HepG2 (cell line): ENCODE data around the gene PHF5A. TPM values are rescaled to one million over a fixed set of nuclear protein-coding genes. Genes with fewer than 3 reads are reported as not detected.

Experiments used
- AGO1 ChIP-seq: fragments of 200-400 bp; formaldehyde crosslinking; IDR thresholded peaks from 2 replicates; pipeline ENCODE4 v1.6.1; 2017; ENCODE audit warnings: mild to moderate bottlenecking, low read depth, low read length, moderate library complexity; ENCODE audit not compliant: poor library complexity, severe bottlenecking
- HCFC1 ChIP-seq: fragments of 150-350 bp; IDR thresholded peaks from 2 replicates; pipeline ENCODE4 v1.6.1; 2014; ENCODE audit warnings: low read depth, low read length
- HDAC2 ChIP-seq: sonication (generic); formaldehyde crosslinking; IDR thresholded peaks from 2 replicates; pipeline ENCODE4 v1.4.0; 2020; ENCODE audit warnings: missing genetic modification reagents
- HNF4G ChIP-seq, 2 experiments: sonication (generic) in 1 of 2; formaldehyde crosslinking in 1 of 2; IDR thresholded peaks; 2 replicates each; pipeline versions ENCODE4 v1.4.0 to v1.6.1; 2011 to 2020; ENCODE audit warnings: borderline replicate concordance in 2 of 2, low read depth in 2 of 2, mild to moderate bottlenecking in 2 of 2, low read length in 1 of 2, missing genetic modification reagents in 1 of 2, moderate library complexity in 1 of 2
- HNRNPLL ChIP-seq: fragments of 200-400 bp; formaldehyde crosslinking; IDR thresholded peaks from 2 replicates; pipeline ENCODE4 v1.6.1; 2017; ENCODE audit warnings: mild to moderate bottlenecking, low read depth, low read length; ENCODE audit not compliant: poor library complexity, severe bottlenecking
- KLF11 ChIP-seq: IDR thresholded peaks from 2 replicates; pipeline ENCODE4 v1.6.1; 2016; ENCODE audit warnings: missing compliant biosample characterization
- KLF16 ChIP-seq, 2 experiments: sonication (generic) in 1 of 2; formaldehyde crosslinking in 1 of 2; IDR thresholded peaks; 2 replicates each; pipeline versions ENCODE4 v1.6.1 to v1.8.0; 2016 to 2023; ENCODE audit warnings: missing genetic modification reagents in 2 of 2, missing compliant biosample characterization in 1 of 2
- MED8 ChIP-seq: sonication (generic); formaldehyde crosslinking; IDR thresholded peaks from 2 replicates; pipeline ENCODE4 v1.8.1; 2023; ENCODE audit warnings: mild to moderate bottlenecking, missing genetic modification reagents; ENCODE audit not compliant: insufficient replicate concordance
- MEF2D ChIP-seq: sonication (generic); formaldehyde crosslinking; IDR thresholded peaks from 2 replicates; pipeline ENCODE4 v1.5.1; 2020; ENCODE audit warnings: mild to moderate bottlenecking, missing genetic modification reagents
- NFE2L1 ChIP-seq: sonication (generic); formaldehyde crosslinking; IDR thresholded peaks from 2 replicates; pipeline ENCODE4 v1.4.0; 2020; ENCODE audit warnings: missing genetic modification reagents, mild to moderate bottlenecking, borderline replicate concordance
- PBX2 ChIP-seq: IDR thresholded peaks from 2 replicates; pipeline ENCODE4 v1.6.1; 2016; ENCODE audit warnings: control low read depth
- PCBP2 ChIP-seq: fragments of 200-400 bp; formaldehyde crosslinking; optimal IDR thresholded peaks from 2 replicates; pipeline ENCODE3; 2018; ENCODE audit warnings: low read length, low read depth; ENCODE audit not compliant: poor library complexity, severe bottlenecking
- PREB ChIP-seq: sonication (generic); formaldehyde crosslinking; IDR thresholded peaks from 2 replicates; pipeline ENCODE4 v1.4.0; 2020; ENCODE audit warnings: missing genetic modification reagents
- RFX3 ChIP-seq: IDR thresholded peaks from 2 replicates; pipeline ENCODE4 v1.6.1; 2016; ENCODE audit warnings: missing biosample characterization, missing genetic modification reagents
- SRSF1 ChIP-seq: fragments of 200-400 bp; formaldehyde crosslinking; optimal IDR thresholded peaks from 2 replicates; pipeline ENCODE3; 2017; ENCODE audit warnings: mild to moderate bottlenecking, low read depth, low read length, moderate library complexity
- TGIF2 ChIP-seq: IDR thresholded peaks from 2 replicates; pipeline ENCODE4 v1.6.1; 2016; ENCODE audit warnings: control low read depth, missing compliant biosample characterization
- THRA ChIP-seq: sonication (generic); formaldehyde crosslinking; IDR thresholded peaks from 2 replicates; pipeline ENCODE4 v1.4.0; 2020; ENCODE audit warnings: missing genetic modification reagents, borderline replicate concordance
- ZFP91 ChIP-seq: sonication (generic); formaldehyde crosslinking; IDR thresholded peaks from 2 replicates; pipeline ENCODE4 v1.9.0; 2022; ENCODE audit warnings: missing genetic modification reagents, mild to moderate bottlenecking, borderline replicate concordance
- ZNF335 ChIP-seq: sonication (generic); formaldehyde crosslinking; IDR thresholded peaks from 2 replicates; pipeline ENCODE4 v1.4.0; 2020; ENCODE audit warnings: missing genetic modification reagents
- ZNF547 ChIP-seq: sonication (generic); formaldehyde crosslinking; IDR thresholded peaks from 2 replicates; pipeline ENCODE4 v1.5.1; 2020; ENCODE audit warnings: mild to moderate bottlenecking, missing genetic modification reagents
- ZNF563 ChIP-seq: sonication (generic); formaldehyde crosslinking; IDR thresholded peaks from 2 replicates; pipeline ENCODE4 v1.8.0; 2022; ENCODE audit warnings: mild to moderate bottlenecking, moderate library complexity, missing genetic modification reagents
- ZNF605 ChIP-seq: sonication (generic); formaldehyde crosslinking; IDR thresholded peaks from 2 replicates; pipeline ENCODE4 v1.8.0; 2022; ENCODE audit warnings: mild to moderate bottlenecking, missing genetic modification reagents
- ZNF792 ChIP-seq: IDR thresholded peaks from 2 replicates; pipeline ENCODE4 v1.6.1; 2016
- ZSCAN25 ChIP-seq: sonication (generic); formaldehyde crosslinking; IDR thresholded peaks from 2 replicates; pipeline ENCODE4 v1.8.0; 2022; ENCODE audit warnings: mild to moderate bottlenecking, missing genetic modification reagents
- ZSCAN9 ChIP-seq: IDR thresholded peaks from 2 replicates; pipeline ENCODE4 v1.6.1; 2016; ENCODE audit warnings: borderline replicate concordance
- polyA plus RNA-seq, 8 experiments: library from polyadenylated mRNA; depleted of rRNA in 3 of 8; stranded (reverse) in 7 of 8; unstranded in 1 of 8; fragments of >200 nt; fragmentation: Illumina TruSeq in 4 of 8; extraction: Trizol in 4 of 8; gene quantifications; 2 replicates each; pipeline versions ENCODE4 v1.2.1 to v1.2.3, GENCODE V29; 2011 to 2016; ENCODE audit warnings: low read depth in 4 of 8, missing spikeins in 1 of 8, mixed read lengths in 1 of 8; ENCODE audit not compliant: insufficient read depth in 1 of 8
- total RNA-seq, 5 experiments: library from RNA; depleted of rRNA; stranded (reverse); fragments of >200 nt; fragmentation: Illumina TruSeq; extraction: Trizol; gene quantifications; 2 replicates each; pipeline ENCODE4 v1.2.3, GENCODE V29; 2016; ENCODE audit warnings: low read depth in 1 of 5

Gene PHF5A
- total and polyA plus RNA-seq, 2 of the 13 experiments (the other 11 are each of a cell fraction or from before 2014, with no cell fraction given): 56.6 to 105 TPM

DNA sequence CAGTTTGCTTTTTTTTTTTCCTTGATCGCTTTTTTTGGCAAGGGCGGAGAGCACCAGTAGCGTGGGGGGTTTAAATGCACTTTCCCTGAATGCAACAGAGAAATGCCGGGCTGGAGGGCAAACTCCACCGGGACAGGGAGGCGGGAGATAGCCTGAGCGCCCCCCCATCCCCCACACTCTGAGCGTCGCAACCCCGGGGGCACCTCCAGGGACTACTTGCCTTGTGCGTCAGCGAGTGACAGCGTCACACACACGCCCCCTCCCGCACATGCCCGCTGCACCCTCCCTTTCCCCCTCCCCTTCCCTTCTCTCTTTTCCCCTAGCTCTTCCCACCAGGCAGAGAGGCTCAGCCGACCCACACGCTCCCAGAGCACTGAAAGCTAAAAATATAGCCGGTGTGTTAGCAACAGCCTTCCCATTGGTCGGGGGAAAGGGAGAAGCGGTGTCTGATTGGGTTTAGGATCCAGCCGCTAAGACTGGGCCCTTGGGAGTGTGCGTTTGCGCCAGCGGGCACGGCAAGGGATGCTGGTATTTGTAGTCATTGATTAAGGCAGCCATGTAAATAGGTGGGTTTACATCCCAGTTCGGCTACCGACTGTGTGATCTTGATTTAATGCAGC, 20.2 kb downstream of the PHF5A start (continued):
- TF ChIP-seq ZNF792 (CRISPR knock-in tag): peak; percentile 84
- peak; percentile 100 for TF ChIP-seq MEF2D (CRISPR knock-in tag)
- no peak for TF ChIP-seq AGO1
- TF ChIP-seq ZNF605 (CRISPR knock-in tag): peak; percentile 27; the same call in 1 of the 2 replicates
- peak; percentile 65; the same call in 1 of the 2 replicates for TF ChIP-seq THRA (CRISPR knock-in tag)
- peak; percentile 57 for TF ChIP-seq PCBP2
- peak; percentile 39; the same call in 1 of the 2 replicates for TF ChIP-seq KLF11
- no peak for TF ChIP-seq NFE2L1
- peak; percentile 86 for TF ChIP-seq HCFC1
- no peak for TF ChIP-seq PREB
- peak; percentile 72; the same call in 1 of the 2 replicates for TF ChIP-seq TGIF2 (CRISPR knock-in tag)
- TF ChIP-seq HDAC2 (CRISPR knock-in tag): 0 out of 2 replicates have a peak, but pooled peaks have one; percentile 14
- peak; percentile 78 for TF ChIP-seq ZSCAN9 (CRISPR knock-in tag)
- peak; percentile 52 for TF ChIP-seq HNRNPLL
- peak; percentile 15 for TF ChIP-seq MED8 (CRISPR knock-in tag)
- peak; percentile 86 for TF ChIP-seq HNF4G (IDR thresholded peaks at IDR 0.05; ENCODE audit: borderline replicate concordance, low read depth, low read length)
- TF ChIP-seq HNF4G (CRISPR knock-in tag; IDR thresholded peaks at IDR 0.05; ENCODE audit: borderline replicate concordance, low read depth): peak; percentile 78; the same call in 1 of the 2 replicates
- peak; percentile 60; the same call in 1 of the 2 replicates for TF ChIP-seq ZSCAN25
- 0 out of 2 replicates have a peak, but pooled peaks have one; percentile 71 for TF ChIP-seq ZNF547
- TF ChIP-seq SRSF1: peak; percentile 80
- peak; percentile 32; the same call in 1 of the 2 replicates for TF ChIP-seq RFX3 (CRISPR knock-in tag)
- TF ChIP-seq PBX2 (CRISPR knock-in tag): 0 out of 2 replicates have a peak, but pooled peaks have one; percentile 38
- TF ChIP-seq ZFP91 (CRISPR knock-in tag): peak; percentile 77
- peak in 1 of 2 experiments; percentile 58; a peak in 1 of 4 replicates for TF ChIP-seq KLF16 (CRISPR knock-in tag; IDR thresholded peaks at IDR 0.05)
- TF ChIP-seq ZNF335 (CRISPR knock-in tag): no peak
- TF ChIP-seq ZNF563 (CRISPR knock-in tag): peak; percentile 60; the same call in 1 of the 2 replicates
